GM21515 (cell line): Measurements from ENCODE around the gene LTBP1.

Experiments
- ATAC-seq: cut with Tn5 transposase; IDR thresholded peaks from one replicate; pipeline ENCODE4 v1.9.1; 2021; ENCODE audit not compliant: unreplicated experiment

The LTBP1 gene

GRCh38 chr2:33247365-33247764 lies 300.6 kb downstream of the LTBP1 start:
- ATAC-seq: no peak

- ATAC-seq: no peak
These were observed 303.8 kb downstream of the LTBP1 start for GRCh38 chr2:33250417-33251029.

- ATAC-seq: no peak
These were observed 309.5 kb downstream of the LTBP1 start for GRCh38 chr2:33256162-33256755.

GRCh38 chr2:33258387-33258786 lies 311.6 kb downstream of the LTBP1 start:
- ATAC-seq: no peak

- ATAC-seq: no peak
These were observed 315.3 kb downstream of the LTBP1 start for GRCh38 chr2:33262097-33262496.

- no peak for ATAC-seq
These were observed 318.0 kb downstream of the LTBP1 start for GRCh38 chr2:33264766-33265165.

- no peak for ATAC-seq
These were observed 319.0 kb downstream of the LTBP1 start for GRCh38 chr2:33265584-33266338.

- ATAC-seq: no peak
These were observed 319.7 kb downstream of the LTBP1 start for GRCh38 chr2:33266467-33266866.

- no peak for ATAC-seq
These were observed 320.3 kb downstream of the LTBP1 start for GRCh38 chr2:33267043-33267442.

- ATAC-seq: no peak
These were observed 321.0 kb downstream of the LTBP1 start for GRCh38 chr2:33267756-33268155.

- no peak for ATAC-seq
These were observed 321.6 kb downstream of the LTBP1 start for GRCh38 chr2:33268246-33268831.

GRCh38 chr2:33272001-33272400 lies 325.2 kb downstream of the LTBP1 start:
- peak; percentile 98 for ATAC-seq

GRCh38 chr2:33273479-33273878 lies 326.7 kb downstream of the LTBP1 start:
- ATAC-seq: no peak

- ATAC-seq: no peak
These were observed 327.8 kb downstream of the LTBP1 start for GRCh38 chr2:33274524-33274923.

- no peak for ATAC-seq
These were observed 329.1 kb downstream of the LTBP1 start for GRCh38 chr2:33275689-33276444.

GRCh38 chr2:33277002-33277426 lies 330.3 kb downstream of the LTBP1 start:
- ATAC-seq: no peak

GRCh38 chr2:33278245-33278943 lies 331.6 kb downstream of the LTBP1 start:
- ATAC-seq: no peak

GRCh38 chr2:33284287-33284686 lies 337.5 kb downstream of the LTBP1 start:
- no peak for ATAC-seq

GRCh38 chr2:33287507-33288005 lies 340.8 kb downstream of the LTBP1 start:
- no peak for ATAC-seq

- no peak for ATAC-seq
These were observed 341.3 kb downstream of the LTBP1 start for GRCh38 chr2:33288011-33288410.
